CD4-positive, alpha-beta T cell treated with Interferon alpha-2 for 1 hour (primary cell): Measurements from ENCODE around the gene MAP3K5.
"Not testable (repeated sequence)": the region's sequence is repeated elsewhere in the genome, so short reads cannot be mapped to it uniquely, and the experiment has no call there.

ENCODE experiments used
- DNase-seq, 2 donors: peaks; one replicate each; pipeline ENCODE4 v3.0.0-alpha.2; 2020 to 2022

The MAP3K5 gene

GRCh38 chr6:136720045-136720770, 72.1 kb downstream of the MAP3K5 start:
- DNase-seq = no peak

- no peak for DNase-seq
Observed at GRCh38 chr6:136719280-136720044, 72.8 kb downstream of the MAP3K5 start.

- DNase-seq = no peak
Observed at GRCh38 chr6:136718476-136718875, 73.8 kb downstream of the MAP3K5 start.

GRCh38 chr6:136717716-136717990, 74.6 kb downstream of the MAP3K5 start:
- no peak for DNase-seq

- DNase-seq = no peak
Observed at GRCh38 chr6:136716917-136717715, 75.2 kb downstream of the MAP3K5 start.

GRCh38 chr6:136712642-136713041, 79.6 kb downstream of the MAP3K5 start:
- DNase-seq = not testable (repeated sequence)

- DNase-seq = no peak
Observed at GRCh38 chr6:136711644-136712043, 80.6 kb downstream of the MAP3K5 start.

GRCh38 chr6:136710877-136711552, 81.3 kb downstream of the MAP3K5 start:
- no peak for DNase-seq

GRCh38 chr6:136709429-136709828, 82.8 kb downstream of the MAP3K5 start:
- DNase-seq = no peak

GRCh38 chr6:136706430-136706829, 85.8 kb downstream of the MAP3K5 start:
- no peak for DNase-seq

GRCh38 chr6:136703331-136703865, 88.9 kb downstream of the MAP3K5 start:
- DNase-seq = no peak

GRCh38 chr6:136701045-136701444, 91.2 kb downstream of the MAP3K5 start:
- DNase-seq = no peak

GRCh38 chr6:136699358-136699757, 92.9 kb downstream of the MAP3K5 start:
- no peak for DNase-seq

GRCh38 chr6:136696783-136697364, 95.4 kb downstream of the MAP3K5 start:
- no peak for DNase-seq

- DNase-seq = no peak
Observed at GRCh38 chr6:136696238-136696637, 96.0 kb downstream of the MAP3K5 start.

- DNase-seq = no peak
Observed at GRCh38 chr6:136695412-136695811, 96.9 kb downstream of the MAP3K5 start.

GRCh38 chr6:136693090-136693489, 99.2 kb downstream of the MAP3K5 start:
- no peak for DNase-seq

GRCh38 chr6:136687894-136688293, 104.4 kb downstream of the MAP3K5 start:
- not testable (repeated sequence) for DNase-seq

GRCh38 chr6:136685540-136686108, 106.7 kb downstream of the MAP3K5 start:
- DNase-seq = no peak

GRCh38 chr6:136684466-136684865, 107.8 kb downstream of the MAP3K5 start:
- no peak for DNase-seq

- DNase-seq = no peak
Observed at GRCh38 chr6:136683209-136683941, 108.9 kb downstream of the MAP3K5 start.
